Neural progenitor cell (in vitro differentiated cells): Measurements from ENCODE around the gene SS18.

Source experiments
- EZH2 ChIP-seq: fragments of 200-600 bp; sonication (generic); IDR thresholded peaks from 2 replicates; pipeline ENCODE4 v1.6.1; 2017; ENCODE audit warnings: antibody characterized with exemption, mild to moderate bottlenecking, moderate library complexity
- EZH2phosphoT487 ChIP-seq: fragments of 200-600 bp; sonication (generic); IDR thresholded peaks from 2 replicates; pipeline ENCODE4 v1.6.1; 2017; ENCODE audit warnings: antibody characterized with exemption
- TF ChIP-seq, protein P1 (sequence below): fragments of 200-600 bp; sonication (generic); IDR thresholded peaks from 2 replicates; pipeline ENCODE4 v1.5.1; 2017; ENCODE audit warnings: antibody characterized with exemption, mild to moderate bottlenecking

DNA sequence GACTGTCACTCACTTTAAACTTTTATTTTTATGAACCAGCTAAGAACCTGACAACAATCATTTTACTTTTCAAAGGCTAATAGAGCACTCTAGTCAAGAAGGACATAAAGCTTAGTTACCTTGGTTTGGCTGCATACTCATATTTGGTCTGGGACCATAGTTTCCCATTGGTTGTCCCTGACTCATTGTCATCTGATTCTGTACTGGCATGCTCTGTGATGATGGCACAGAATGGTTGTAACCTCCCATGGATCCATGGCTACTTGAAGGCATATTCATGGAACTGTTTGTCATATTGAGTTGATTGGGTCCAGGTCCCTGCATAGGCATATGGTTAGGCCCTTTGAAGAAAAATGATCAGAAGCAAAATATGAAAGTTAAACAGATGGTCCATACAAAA lies 37.9 kb downstream of the SS18 start:
- TF ChIP-seq, protein P1, sequence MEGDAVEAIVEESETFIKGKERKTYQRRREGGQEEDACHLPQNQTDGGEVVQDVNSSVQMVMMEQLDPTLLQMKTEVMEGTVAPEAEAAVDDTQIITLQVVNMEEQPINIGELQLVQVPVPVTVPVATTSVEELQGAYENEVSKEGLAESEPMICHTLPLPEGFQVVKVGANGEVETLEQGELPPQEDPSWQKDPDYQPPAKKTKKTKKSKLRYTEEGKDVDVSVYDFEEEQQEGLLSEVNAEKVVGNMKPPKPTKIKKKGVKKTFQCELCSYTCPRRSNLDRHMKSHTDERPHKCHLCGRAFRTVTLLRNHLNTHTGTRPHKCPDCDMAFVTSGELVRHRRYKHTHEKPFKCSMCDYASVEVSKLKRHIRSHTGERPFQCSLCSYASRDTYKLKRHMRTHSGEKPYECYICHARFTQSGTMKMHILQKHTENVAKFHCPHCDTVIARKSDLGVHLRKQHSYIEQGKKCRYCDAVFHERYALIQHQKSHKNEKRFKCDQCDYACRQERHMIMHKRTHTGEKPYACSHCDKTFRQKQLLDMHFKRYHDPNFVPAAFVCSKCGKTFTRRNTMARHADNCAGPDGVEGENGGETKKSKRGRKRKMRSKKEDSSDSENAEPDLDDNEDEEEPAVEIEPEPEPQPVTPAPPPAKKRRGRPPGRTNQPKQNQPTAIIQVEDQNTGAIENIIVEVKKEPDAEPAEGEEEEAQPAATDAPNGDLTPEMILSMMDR, result no peak
- no peak for TF ChIP-seq EZH2
- TF ChIP-seq EZH2phosphoT487, result no peak
